Vagina (tissue), 2 donors: ENCODE data around the gene TBC1D8. TPM values are rescaled to one million over a fixed set of nuclear protein-coding genes. Genes with fewer than 3 reads are reported as not detected.

Source experiments
- DNase-seq, 2 donors: peaks; one replicate each; pipeline ENCODE4 v3.0.0-alpha.2; 2017; ENCODE audit errors: extremely low spot score in 2 of 2
- H3K27ac ChIP-seq: fragments of 200-600 bp; sonication (generic); one replicate; pipeline ENCODE4 v1.5.1; 2019
- H3K27me3 ChIP-seq: fragments of 200-600 bp; sonication (generic); one replicate; pipeline ENCODE4 v1.5.1; 2019
- H3K36me3 ChIP-seq, 2 donors: fragments of 200-600 bp; sonication (generic); one replicate each; pipeline ENCODE4 v1.5.1; 2017 to 2019
- H3K4me1 ChIP-seq: fragments of 200-600 bp; sonication (generic); one replicate; pipeline ENCODE4 v1.5.1; 2019
- H3K4me3 ChIP-seq, 2 donors: fragments of 200-600 bp; sonication (generic); 1 replicate in 1 of 2; 2 replicates in 1 of 2; pipeline ENCODE4 v1.5.1; 2016 to 2019
- H3K9me3 ChIP-seq: fragments of 200-600 bp; sonication (generic); one replicate; pipeline ENCODE4 v1.5.1; 2019
- POLR2A ChIP-seq, 2 donors: fragments of 450-650 bp; IDR thresholded peaks; one replicate each; pipeline ENCODE4 v1.6.1; 2017; ENCODE audit warnings: antibody characterized with exemption in 2 of 2, mild to moderate bottlenecking in 2 of 2, moderate library complexity in 2 of 2
- POLR2AphosphoS5 ChIP-seq, 2 donors: sonication (generic); formaldehyde crosslinking; IDR thresholded peaks; one replicate each; pipeline ENCODE4 v1.9.0; 2017; ENCODE audit warnings: antibody characterized with exemption in 2 of 2, mild to moderate bottlenecking in 2 of 2, low read depth in 1 of 2; ENCODE audit not compliant: insufficient read depth in 1 of 2
- intact Hi-C: fragments of 100-400 bp; cut with DNase I; formaldehyde crosslinking; loops from one replicate; pipeline ENCODE4 v1.15.1; 2023
- total RNA-seq: library from RNA; depleted of rRNA; stranded (reverse); fragments of >200 nt; gene quantifications from one replicate; pipeline ENCODE4 v1.2.3, GENCODE V29; 2016
- TF ChIP-seq, protein P1 (sequence below), 3 experiments: fragments of 450-650 bp in 2 of 3; fragments of 200-600 bp in 1 of 3; sonication (generic) in 1 of 3; IDR thresholded peaks; one replicate each; pipeline ENCODE4 v1.5.1; 2017 to 2019; ENCODE audit warnings: antibody characterized with exemption in 3 of 3, mild to moderate bottlenecking in 2 of 3, moderate library complexity in 2 of 3

The TBC1D8 gene
- total RNA-seq, 1 donor from 2014 or later: 72.2 TPM

DNA sequence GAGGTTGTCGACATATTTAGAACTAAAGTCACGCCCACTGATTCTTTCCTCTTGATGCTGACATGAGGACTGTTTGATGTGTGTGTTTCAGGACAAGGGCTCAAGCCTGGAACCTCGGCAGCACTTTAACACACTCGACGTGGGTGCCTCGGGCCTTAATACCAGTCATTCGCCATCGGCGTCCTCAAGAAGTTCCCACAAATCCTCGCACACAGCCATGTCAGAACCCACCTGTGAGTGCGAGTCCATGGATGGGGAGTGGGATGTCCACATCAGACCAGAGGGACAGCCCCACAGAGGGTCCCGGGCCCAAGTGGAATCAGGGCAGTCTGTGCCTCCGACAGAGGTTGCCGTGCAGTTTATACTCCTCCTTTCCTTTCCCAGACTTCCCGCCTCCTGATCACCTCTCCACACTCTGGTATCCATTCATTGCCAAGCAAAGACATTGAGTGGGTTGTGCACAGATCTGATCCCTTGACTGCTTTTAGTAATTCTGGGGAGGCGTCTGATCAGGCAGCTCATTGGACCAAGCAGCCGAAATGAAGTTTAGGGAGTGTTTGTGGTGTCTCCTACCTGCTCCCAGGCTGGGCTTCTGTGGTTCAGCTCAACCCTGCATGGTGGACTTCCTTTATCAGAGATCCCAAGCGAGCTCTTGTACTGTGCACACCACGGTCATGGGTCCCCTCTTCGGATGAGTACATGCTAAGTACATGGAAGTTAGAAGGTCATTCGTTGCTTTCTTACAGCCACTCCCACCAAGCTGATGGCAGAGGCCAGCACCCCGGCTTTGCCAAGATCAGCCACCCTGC, 176.3 kb downstream of the TBC1D8 start:
- Histone ChIP-seq H3K4me3 (no peak overlapping the region), H3K4me1 (no peaks in the 10 kb centered on the region), H3K27me3 (no peaks in the 10 kb centered on the region), H3K9me3 (no peaks in the 10 kb centered on the region), H3K36me3 (peaks cover 0 to 9% of the 10 kb centered on the region in 2 donors), H3K27ac (no peak overlapping the region)
- TF ChIP-seq POLR2AphosphoS5 (IDR thresholded peaks at IDR 0.05; ENCODE audit: insufficient read depth in 1 of 2, low read depth in 1 of 2) (no peak), POLR2A (IDR thresholded peaks at IDR 0.05) (no peak)
- TF ChIP-seq, protein P1, sequence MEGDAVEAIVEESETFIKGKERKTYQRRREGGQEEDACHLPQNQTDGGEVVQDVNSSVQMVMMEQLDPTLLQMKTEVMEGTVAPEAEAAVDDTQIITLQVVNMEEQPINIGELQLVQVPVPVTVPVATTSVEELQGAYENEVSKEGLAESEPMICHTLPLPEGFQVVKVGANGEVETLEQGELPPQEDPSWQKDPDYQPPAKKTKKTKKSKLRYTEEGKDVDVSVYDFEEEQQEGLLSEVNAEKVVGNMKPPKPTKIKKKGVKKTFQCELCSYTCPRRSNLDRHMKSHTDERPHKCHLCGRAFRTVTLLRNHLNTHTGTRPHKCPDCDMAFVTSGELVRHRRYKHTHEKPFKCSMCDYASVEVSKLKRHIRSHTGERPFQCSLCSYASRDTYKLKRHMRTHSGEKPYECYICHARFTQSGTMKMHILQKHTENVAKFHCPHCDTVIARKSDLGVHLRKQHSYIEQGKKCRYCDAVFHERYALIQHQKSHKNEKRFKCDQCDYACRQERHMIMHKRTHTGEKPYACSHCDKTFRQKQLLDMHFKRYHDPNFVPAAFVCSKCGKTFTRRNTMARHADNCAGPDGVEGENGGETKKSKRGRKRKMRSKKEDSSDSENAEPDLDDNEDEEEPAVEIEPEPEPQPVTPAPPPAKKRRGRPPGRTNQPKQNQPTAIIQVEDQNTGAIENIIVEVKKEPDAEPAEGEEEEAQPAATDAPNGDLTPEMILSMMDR (IDR thresholded peaks at IDR 0.05): no peak
- DNase-seq: no peak
- intact Hi-C loops: no loop called here

DNA sequence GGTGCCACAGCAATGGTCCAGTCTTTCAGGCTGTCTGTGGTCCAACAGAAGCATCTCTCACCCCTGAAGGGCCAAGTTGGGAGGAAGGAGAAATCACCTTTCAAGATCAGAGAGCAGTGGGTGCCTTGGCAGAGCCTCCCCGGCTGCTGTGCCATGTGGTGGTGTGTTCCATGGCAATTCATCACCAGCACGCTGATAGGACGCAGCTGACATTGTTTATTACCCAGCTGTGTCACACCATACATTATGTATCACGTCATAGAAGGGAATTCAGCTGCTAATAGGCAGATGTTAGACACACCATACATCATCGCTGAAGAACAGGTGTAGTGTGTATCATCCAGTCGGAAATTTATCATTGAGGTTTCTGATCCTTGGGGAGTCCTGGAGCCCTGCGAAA, 178.7 kb downstream of the TBC1D8 start:
- no peak for TF ChIP-seq POLR2A (IDR thresholded peaks at IDR 0.05)
- no peak for TF ChIP-seq POLR2AphosphoS5 (IDR thresholded peaks at IDR 0.05; ENCODE audit: insufficient read depth in 1 of 2, low read depth in 1 of 2)
- TF ChIP-seq, protein P1 (IDR thresholded peaks at IDR 0.05): no peak
- no peaks in the 10 kb centered on the region for H3K27me3 ChIP-seq
- no peak for DNase-seq
- intact Hi-C loops: no loop called here
- no peaks in the 10 kb centered on the region for H3K4me1 ChIP-seq
- H3K4me3 ChIP-seq: no peak overlapping the region
- peaks cover 0 to 9% of the 10 kb centered on the region in 2 donors for H3K36me3 ChIP-seq
- no peaks in the 10 kb centered on the region for H3K9me3 ChIP-seq
- H3K27ac ChIP-seq: no peak overlapping the region

DNA sequence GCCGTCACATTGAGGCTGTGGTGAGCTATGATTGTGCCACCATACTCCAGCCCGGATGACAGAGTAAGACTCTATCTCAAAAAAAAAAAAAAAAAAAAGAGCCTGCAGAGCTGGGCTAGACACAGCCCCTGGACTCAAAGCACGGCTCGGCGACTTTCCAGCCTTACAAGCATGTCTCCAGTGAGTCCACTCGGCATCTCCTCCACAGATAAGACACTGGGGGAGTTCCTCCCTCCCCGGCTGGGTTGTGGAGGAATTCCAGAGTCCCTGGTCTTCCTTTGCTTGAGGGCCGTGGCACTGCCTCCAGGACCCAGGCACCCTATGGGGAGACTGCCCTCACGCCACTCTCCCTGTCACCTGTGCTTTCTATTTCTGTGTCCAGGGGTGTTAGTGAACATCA, 180.0 kb downstream of the TBC1D8 start:
- H3K9me3 ChIP-seq: no peaks in the 10 kb centered on the region
- intact Hi-C loops: no loop called here
- H3K4me1 ChIP-seq: no peaks in the 10 kb centered on the region
- H3K27ac ChIP-seq: no peak overlapping the region
- H3K4me3 ChIP-seq: no peak overlapping the region
- H3K36me3 ChIP-seq: peaks cover 0 to 9% of the 10 kb centered on the region in 2 donors
- DNase-seq: no peak
- no peaks in the 10 kb centered on the region for H3K27me3 ChIP-seq
- TF ChIP-seq, protein P1 (IDR thresholded peaks at IDR 0.05): no peak
- TF ChIP-seq POLR2A (IDR thresholded peaks at IDR 0.05) (no peak), POLR2AphosphoS5 (IDR thresholded peaks at IDR 0.05; ENCODE audit: insufficient read depth in 1 of 2, low read depth in 1 of 2) (no peak)

DNA sequence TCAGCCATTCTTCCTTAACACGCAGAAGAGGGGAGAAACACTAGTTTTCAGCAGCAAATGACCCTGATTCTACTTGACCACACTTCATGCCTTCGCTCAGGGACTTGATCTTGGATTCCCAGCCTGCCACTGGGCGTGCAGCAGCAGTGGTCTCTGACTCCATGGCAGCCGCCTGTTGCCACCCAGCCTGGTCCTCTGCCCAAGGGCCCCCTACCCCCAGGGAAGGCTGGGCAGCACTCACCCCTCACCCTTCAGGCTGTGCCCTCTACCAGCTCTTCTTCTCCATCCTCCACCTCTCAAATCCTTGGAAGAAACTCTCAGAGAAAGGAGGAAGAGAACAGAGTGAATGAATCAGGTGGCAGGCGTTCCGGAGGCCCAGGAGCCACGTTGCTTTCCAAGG, 181.2 kb downstream of the TBC1D8 start:
- Histone ChIP-seq H3K4me1 (no peaks in the 10 kb centered on the region), H3K9me3 (no peaks in the 10 kb centered on the region), H3K36me3 (peaks cover 0 to 7% of the 10 kb centered on the region in 2 donors), H3K27ac (no peak overlapping the region), H3K4me3 (no peak overlapping the region), H3K27me3 (no peaks in the 10 kb centered on the region)
- intact Hi-C loops: no loop called here
- DNase-seq: no peak
- TF ChIP-seq, protein P1 (IDR thresholded peaks at IDR 0.05): no peak
- TF ChIP-seq POLR2AphosphoS5 (IDR thresholded peaks at IDR 0.05; ENCODE audit: insufficient read depth in 1 of 2, low read depth in 1 of 2) (no peak), POLR2A (IDR thresholded peaks at IDR 0.05) (no peak)
